GM23248 (cell line): ENCODE data around the gene LPIN1. TPM values are rescaled to one million over a fixed set of nuclear protein-coding genes. Genes with fewer than 3 reads are reported as not detected.

Source experiments
- DNase-seq: peaks from one replicate; pipeline ENCODE4 v3.0.0-alpha.2; 2015
- H2AFZ ChIP-seq: fragments of 200-600 bp; sonication (generic); 2 replicates; pipeline ENCODE4 v1.6.1; 2016; ENCODE audit warnings: antibody characterized with exemption
- H3F3A ChIP-seq: fragments of 200-600 bp; sonication (generic); 2 replicates; pipeline ENCODE4 v1.6.1; 2016; ENCODE audit warnings: mild to moderate bottlenecking, antibody characterized with exemption, mixed run types; ENCODE audit not compliant: insufficient read depth
- H3K27ac ChIP-seq: fragments of 200-600 bp; sonication (generic); 2 replicates; pipeline ENCODE4 v1.5.1; 2016; ENCODE audit warnings: mild to moderate bottlenecking
- H3K27me3 ChIP-seq: fragments of 200-600 bp; sonication (generic); replicated peaks from 2 replicates; pipeline ENCODE4 v1.6.1; 2016; ENCODE audit warnings: mild to moderate bottlenecking; ENCODE audit not compliant: insufficient read depth
- H3K36me3 ChIP-seq: fragments of 200-600 bp; sonication (generic); 2 replicates; pipeline ENCODE4 v1.6.1; 2016; ENCODE audit warnings: low read depth, mild to moderate bottlenecking
- H3K4me1 ChIP-seq: fragments of 200-600 bp; sonication (generic); 2 replicates; pipeline ENCODE4 v1.6.1; 2016; ENCODE audit warnings: mild to moderate bottlenecking; ENCODE audit not compliant: insufficient read depth
- H3K4me2 ChIP-seq: fragments of 200-600 bp; sonication (generic); one replicate; pipeline ENCODE4 v1.6.1; 2016; ENCODE audit warnings: mild to moderate bottlenecking; ENCODE audit not compliant: unreplicated experiment
- H3K4me3 ChIP-seq: fragments of 200-600 bp; sonication (generic); 2 replicates; pipeline ENCODE4 v1.5.1; 2016; ENCODE audit warnings: mild to moderate bottlenecking
- H3K79me2 ChIP-seq: fragments of 200-600 bp; sonication (generic); 2 replicates; pipeline ENCODE4 v1.6.1; 2016; ENCODE audit warnings: mild to moderate bottlenecking; ENCODE audit not compliant: insufficient read depth
- H3K9ac ChIP-seq: fragments of 200-600 bp; sonication (generic); 2 replicates; pipeline ENCODE4 v1.6.1; 2016; ENCODE audit warnings: mild to moderate bottlenecking
- H3K9me2 ChIP-seq: fragments of 200-600 bp; sonication (generic); 2 replicates; pipeline ENCODE4 v1.6.1; 2016; ENCODE audit warnings: mixed run types, mild to moderate bottlenecking, moderate library complexity; ENCODE audit not compliant: insufficient read depth
- H3K9me3 ChIP-seq: fragments of 200-600 bp; sonication (generic); one replicate; pipeline ENCODE4 v1.6.1; 2017; ENCODE audit warnings: low read depth
- H4K20me1 ChIP-seq: fragments of 200-600 bp; sonication (generic); 2 replicates; pipeline ENCODE4 v1.6.0; 2016; ENCODE audit not compliant: insufficient read depth
- EZH2 ChIP-seq: fragments of 200-600 bp; sonication (generic); IDR thresholded peaks from 2 replicates; pipeline ENCODE4 v1.6.1; 2018; ENCODE audit warnings: antibody characterized with exemption, mild to moderate bottlenecking; ENCODE audit not compliant: insufficient read depth, poor library complexity, severe bottlenecking
- EZH2phosphoT487 ChIP-seq: fragments of 200-600 bp; sonication (generic); IDR thresholded peaks from 2 replicates; pipeline ENCODE4 v1.6.1; 2018; ENCODE audit warnings: antibody characterized with exemption, moderate library complexity, mild to moderate bottlenecking, low read depth; ENCODE audit not compliant: insufficient read depth
- WGBS, 2 experiments: methylation state at CpG; one replicate each; pipeline ENCODE4 v1.1.6; 2015 to 2017; ENCODE audit warnings: low lambda C conversion rate in 2 of 2, low coverage in 1 of 2; ENCODE audit errors: missing lambda C conversion rate in 2 of 2; 5-methylcytosine and 5-hydroxymethylcytosine counted together
- in situ Hi-C: fragments of 300-500 bp; cut with MboI; formaldehyde crosslinking; loops from 2 replicates; pipeline ENCODE4 v1.15.0; 2020
- polyA plus RNA-seq: library from polyadenylated mRNA; unstranded; fragments of >200 nt; fragmentation: Nextera tagmentation; extraction: Ambion mirVana; gene quantifications from 2 replicates; pipeline ENCODE4 v1.2.1, GENCODE V29; 2016
- total RNA-seq: library from RNA; depleted of rRNA; stranded (reverse); fragments of >200 nt; shearing (Covaris generic); gene quantifications from 2 replicates; pipeline ENCODE4 v1.2.3, GENCODE V29; 2014

LPIN1 gene
- total and polyA plus RNA-seq, 2 experiments from 2014 or later, result 11.2 to 12.6 TPM

DNA sequence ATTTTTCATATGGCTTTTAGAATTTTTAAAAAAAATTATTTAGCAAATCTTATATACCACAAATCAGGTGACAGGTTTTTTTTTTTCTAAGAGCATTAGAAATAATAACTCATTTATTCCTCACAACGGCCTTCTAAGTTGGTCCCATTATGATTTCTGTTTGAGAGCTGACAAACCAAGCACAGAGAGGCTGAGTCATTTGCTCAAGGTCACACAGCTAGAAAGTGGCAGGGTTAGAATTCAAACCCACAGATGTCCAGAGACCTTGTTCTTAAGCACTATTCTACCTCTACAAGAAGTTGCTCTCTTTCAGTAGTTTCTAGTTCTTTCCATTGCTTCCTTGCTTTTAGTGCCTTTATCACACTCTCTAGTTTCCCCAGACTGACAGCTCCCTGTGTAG lies 28.8 kb upstream of the LPIN1 start:
- peaks cover 6% of the 10 kb centered on the region for H3K4me1 ChIP-seq
- no peak for DNase-seq
- H3K79me2 ChIP-seq, result no peaks in the 10 kb centered on the region
- no peak overlapping the region for H2AFZ ChIP-seq
- H3K9me2 ChIP-seq, result no peaks in the 10 kb centered on the region
- H3K27me3 ChIP-seq, result peaks cover 27% of the 10 kb centered on the region
- H3F3A ChIP-seq, result no peaks in the 10 kb centered on the region
- H3K9ac ChIP-seq, result no peak overlapping the region
- no peak overlapping the region for H3K4me3 ChIP-seq
- 59% methylated on average over 1 of the region's 1 CpG for WGBS, 2 experiments
- H3K36me3 ChIP-seq, result no peaks in the 10 kb centered on the region
- no peak overlapping the region for H3K4me2 ChIP-seq
- H4K20me1 ChIP-seq, result no peaks in the 10 kb centered on the region
- H3K9me3 ChIP-seq, result no peaks in the 10 kb centered on the region
- H3K27ac ChIP-seq, result no peak overlapping the region
- in situ Hi-C loops, result no loop called here
- TF ChIP-seq EZH2phosphoT487 (no peak), EZH2 (no peak)

DNA sequence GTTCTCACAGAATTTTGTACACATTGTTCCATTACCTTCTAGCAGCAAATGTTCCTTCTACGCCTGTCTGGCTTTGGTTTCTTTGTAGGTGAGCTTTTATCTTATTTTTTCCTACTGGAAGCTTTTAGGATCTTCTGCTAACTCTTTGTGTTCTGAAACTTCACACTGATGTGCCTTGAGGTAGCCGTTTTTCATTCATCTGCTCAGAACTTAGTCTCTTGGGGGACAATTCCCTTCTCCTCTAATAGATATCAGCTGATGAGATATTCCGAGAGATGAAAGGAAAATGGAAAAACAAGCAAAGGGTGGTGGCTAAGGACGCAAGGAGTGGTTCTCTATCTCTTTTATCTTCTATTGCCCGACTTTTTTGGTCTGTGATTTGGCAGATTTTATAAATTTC lies 27.8 kb upstream of the LPIN1 start:
- DNase-seq, result no peak
- Histone ChIP-seq H3K27ac (no peak overlapping the region), H4K20me1 (no peaks in the 10 kb centered on the region), H3K9ac (no peak overlapping the region), H3K9me2 (no peaks in the 10 kb centered on the region), H2AFZ (no peak overlapping the region), H3K4me3 (no peak overlapping the region), H3K36me3 (no peaks in the 10 kb centered on the region), H3F3A (no peaks in the 10 kb centered on the region), H3K79me2 (no peaks in the 10 kb centered on the region), H3K27me3 (peaks cover 33% of the 10 kb centered on the region), H3K4me2 (no peak overlapping the region), H3K9me3 (no peaks in the 10 kb centered on the region), H3K4me1 (peaks cover 6% of the 10 kb centered on the region)
- in situ Hi-C loops, result no loop called here
- TF ChIP-seq EZH2phosphoT487 (no peak), EZH2 (no peak)
- 40 to 42% methylated on average over 5 of the region's 5 CpGs for WGBS, 2 experiments

DNA sequence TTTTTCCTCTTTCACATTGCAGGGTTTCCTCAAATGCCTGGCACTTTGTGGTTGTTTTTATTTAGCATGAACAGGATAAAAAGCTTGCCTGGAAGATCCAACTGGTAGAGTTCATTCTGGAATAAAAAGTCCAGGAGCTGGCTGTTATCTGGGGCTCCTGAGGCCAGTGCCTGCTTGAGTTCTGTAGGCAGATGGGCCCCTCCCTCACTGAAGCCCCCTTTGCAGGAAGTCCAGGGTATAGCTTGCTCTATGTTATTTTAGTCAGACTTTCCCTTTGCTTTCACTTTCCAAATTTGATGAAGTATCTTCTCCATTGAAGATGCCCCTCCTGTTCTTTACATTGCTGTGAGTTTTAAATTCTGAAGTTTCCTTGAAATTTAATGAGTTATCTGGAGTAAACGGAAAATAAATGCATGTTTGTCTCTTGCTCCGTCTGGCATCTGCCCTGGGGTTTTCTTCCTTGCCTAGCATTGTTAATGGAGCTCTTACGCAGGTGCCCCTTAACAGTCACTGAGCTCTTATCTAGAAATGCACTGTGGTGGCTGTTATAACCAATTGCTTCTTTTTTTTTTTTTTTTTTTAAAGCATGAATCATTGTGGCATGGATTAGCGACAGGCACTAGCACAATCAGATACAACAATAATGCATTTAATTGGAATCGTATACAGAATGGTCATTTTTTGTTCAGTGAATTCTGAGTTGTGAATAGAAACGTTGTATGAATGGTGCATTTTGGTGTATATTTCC lies 27.0 kb upstream of the LPIN1 start:
- H3K36me3 ChIP-seq, result no peaks in the 10 kb centered on the region
- no peak for DNase-seq
- TF ChIP-seq EZH2 (no peak), EZH2phosphoT487 (no peak)
- peaks cover 33% of the 10 kb centered on the region for H3K27me3 ChIP-seq
- H3K4me3 ChIP-seq, result no peak overlapping the region
- H4K20me1 ChIP-seq, result no peaks in the 10 kb centered on the region
- no peak overlapping the region for H3K27ac ChIP-seq
- no peak overlapping the region for H3K4me2 ChIP-seq
- in situ Hi-C loops, result no loop called here
- no peaks in the 10 kb centered on the region for H3K9me2 ChIP-seq
- 62% methylated on average over 6 of the region's 6 CpGs for WGBS, 2 experiments
- peaks cover 6% of the 10 kb centered on the region for H3K4me1 ChIP-seq
- no peak overlapping the region for H3K9ac ChIP-seq
- no peaks in the 10 kb centered on the region for H3K9me3 ChIP-seq
- no peak overlapping the region for H2AFZ ChIP-seq
- H3K79me2 ChIP-seq, result no peaks in the 10 kb centered on the region
- H3F3A ChIP-seq, result no peaks in the 10 kb centered on the region

DNA sequence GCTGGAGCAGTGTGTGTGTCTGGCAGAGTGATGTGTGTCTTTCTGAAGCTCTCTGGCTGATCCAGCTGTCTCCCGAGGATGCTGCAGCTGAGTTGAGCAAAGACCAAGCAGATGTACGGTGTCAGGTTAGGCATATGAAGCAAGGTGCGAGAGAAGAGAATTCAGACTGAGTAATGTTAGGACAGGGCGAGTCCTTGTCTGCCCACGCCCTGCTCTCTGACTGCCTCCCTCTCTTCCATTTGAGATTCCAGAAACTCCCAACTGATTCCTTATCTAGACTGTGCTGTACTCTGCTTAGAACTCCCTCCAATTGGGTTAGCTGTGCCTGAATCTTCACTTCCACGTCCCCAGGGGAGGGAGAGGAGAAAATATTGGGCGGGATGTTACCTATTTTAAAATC lies 25.7 kb upstream of the LPIN1 start:
- WGBS, 2 experiments, result 59 to 63% methylated on average over 7 of the region's 7 CpGs
- Histone ChIP-seq H3K9me3 (no peaks in the 10 kb centered on the region), H3K27ac (no peak overlapping the region), H3K4me2 (no peak overlapping the region), H2AFZ (no peak overlapping the region), H3K4me1 (peaks cover 6% of the 10 kb centered on the region), H3K27me3 (peaks cover 43% of the 10 kb centered on the region), H3K79me2 (no peaks in the 10 kb centered on the region), H3F3A (no peaks in the 10 kb centered on the region), H3K9ac (no peak overlapping the region), H3K9me2 (no peaks in the 10 kb centered on the region), H4K20me1 (no peaks in the 10 kb centered on the region), H3K36me3 (no peaks in the 10 kb centered on the region), H3K4me3 (no peak overlapping the region)
- in situ Hi-C loops, result no loop called here
- TF ChIP-seq EZH2 (no peak), EZH2phosphoT487 (no peak)
- no peak for DNase-seq
